HG02981 (cell line): ENCODE results near the gene ATP5MC2.
A peak's percentile ranks its signal among the peaks of the same experiment; 100 is the strongest.
"Not testable (repeated sequence)": the region's sequence is repeated elsewhere in the genome, so short reads cannot be mapped to it uniquely, and the experiment has no call there.

Experiments
- ATAC-seq: cut with Tn5 transposase; IDR thresholded peaks from one replicate; pipeline ENCODE4 v1.9.1; 2021; ENCODE audit warnings: mild to moderate bottlenecking, moderate library complexity; ENCODE audit not compliant: unreplicated experiment

Gene ATP5MC2

DNA sequence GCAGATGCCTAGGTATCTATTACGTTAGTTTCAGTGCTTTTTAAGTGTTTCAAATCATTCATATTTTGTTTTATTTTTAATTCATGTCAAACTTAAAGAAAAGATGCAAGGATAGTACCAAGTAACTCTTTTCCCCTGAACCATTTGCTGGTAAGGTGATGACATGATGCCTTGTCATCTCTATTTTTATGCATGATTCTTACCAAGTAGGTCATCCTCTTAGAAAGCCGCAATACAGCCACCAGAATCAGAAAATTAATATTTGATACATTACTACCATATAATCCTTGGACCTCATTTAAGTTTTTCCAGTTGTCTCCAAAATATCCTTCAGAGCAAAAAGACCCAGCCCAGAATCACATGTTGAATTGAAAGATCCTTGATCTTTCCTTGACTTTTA is 22.3 kb downstream of the ATP5MC2 start:
- ATAC-seq: no peak

DNA sequence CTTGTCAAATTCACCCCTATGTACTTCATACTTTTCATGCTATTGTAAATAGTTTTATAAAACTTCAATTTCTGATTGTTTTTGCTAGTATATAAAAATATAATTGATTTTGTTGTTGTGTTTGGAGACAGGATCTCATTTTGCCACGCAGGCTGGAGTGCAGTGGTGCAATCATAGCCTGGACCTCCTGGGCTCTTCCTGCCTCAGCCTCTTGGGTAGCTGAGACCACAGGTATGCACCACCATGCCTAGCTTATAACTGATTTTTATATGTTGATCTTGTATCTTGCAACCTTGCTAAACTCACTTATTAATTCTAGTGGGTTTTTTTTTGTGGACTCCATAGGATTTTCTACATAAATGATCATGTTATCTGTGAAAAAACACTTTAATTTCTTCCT is 23.5 kb downstream of the ATP5MC2 start:
- ATAC-seq: no peak

DNA sequence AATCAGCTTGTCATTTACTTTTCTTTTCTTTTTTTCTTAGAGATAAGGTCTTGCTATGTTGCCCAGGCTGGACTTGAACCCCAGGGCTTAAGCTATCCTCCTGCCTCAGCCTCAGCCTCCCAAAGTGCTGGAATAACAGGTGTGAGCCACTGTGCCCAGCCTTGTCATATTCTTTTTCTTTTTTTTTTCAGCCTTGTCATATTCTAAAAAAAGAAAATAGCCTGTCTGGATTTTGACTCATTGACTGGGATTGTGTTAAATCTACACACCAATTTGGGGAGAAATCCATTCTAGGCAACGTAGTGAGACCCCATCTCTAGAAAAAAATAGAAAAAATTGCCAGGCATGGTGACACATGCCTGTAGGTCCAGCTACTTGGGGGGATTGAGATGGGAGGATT is 24.1 kb downstream of the ATP5MC2 start:
- ATAC-seq: no peak

DNA sequence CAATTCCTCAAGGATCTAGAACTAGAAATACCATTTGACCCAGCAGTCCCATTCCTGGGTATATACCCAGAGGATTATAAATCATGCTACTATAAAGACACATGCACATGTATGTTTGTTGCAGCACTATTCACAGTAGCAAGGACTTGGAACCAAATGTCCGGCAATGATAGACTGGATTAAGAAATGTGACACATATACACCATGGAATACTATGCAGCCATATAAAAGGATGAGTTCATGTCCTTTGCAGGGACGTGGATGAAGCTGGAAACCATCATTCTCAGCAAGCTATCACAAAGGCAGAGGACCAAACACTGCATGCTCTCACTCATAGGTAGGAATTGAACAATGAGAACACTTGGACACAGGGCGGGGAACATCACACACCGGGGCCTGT is 29.6 kb downstream of the ATP5MC2 start:
- not testable (repeated sequence) for ATAC-seq

DNA sequence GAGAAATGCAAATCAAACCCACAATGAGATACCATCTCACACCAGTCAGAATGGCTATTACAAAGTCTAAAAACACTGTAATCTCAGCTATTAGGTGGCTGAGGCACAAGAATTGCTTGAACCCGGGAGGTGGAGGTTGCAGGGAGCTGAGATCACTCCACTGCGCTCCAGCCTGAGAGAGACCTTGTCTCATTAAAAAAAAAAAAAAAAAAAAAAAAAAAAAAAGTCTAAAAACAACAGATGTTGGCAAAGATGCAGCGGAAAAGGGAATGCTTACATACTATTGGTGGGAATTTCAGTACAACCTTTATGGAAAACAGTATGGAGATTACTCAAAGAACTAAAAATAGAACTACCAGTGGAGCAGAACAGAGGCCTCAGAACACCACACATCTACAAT is 30.7 kb downstream of the ATP5MC2 start:
- no peak for ATAC-seq

DNA sequence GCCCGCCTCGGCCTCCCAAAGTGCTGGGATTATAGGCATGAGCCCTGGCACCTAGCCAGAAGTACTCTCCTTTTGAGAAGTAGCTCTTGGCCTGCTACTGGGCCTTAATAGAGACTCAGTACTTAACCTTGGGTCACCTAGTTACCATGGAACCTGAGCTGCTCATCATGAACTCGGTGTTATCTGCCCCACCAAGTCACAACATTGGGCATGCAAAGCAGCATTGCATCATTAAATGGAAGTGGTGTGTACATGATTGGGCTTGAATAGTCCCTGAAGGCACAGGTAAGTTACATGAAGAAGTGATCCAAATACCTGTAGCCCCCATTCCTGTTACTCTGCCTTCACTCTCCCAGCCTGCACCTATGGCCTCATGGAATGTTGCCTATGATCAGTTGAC is 31.8 kb downstream of the ATP5MC2 start:
- ATAC-seq: no peak

DNA sequence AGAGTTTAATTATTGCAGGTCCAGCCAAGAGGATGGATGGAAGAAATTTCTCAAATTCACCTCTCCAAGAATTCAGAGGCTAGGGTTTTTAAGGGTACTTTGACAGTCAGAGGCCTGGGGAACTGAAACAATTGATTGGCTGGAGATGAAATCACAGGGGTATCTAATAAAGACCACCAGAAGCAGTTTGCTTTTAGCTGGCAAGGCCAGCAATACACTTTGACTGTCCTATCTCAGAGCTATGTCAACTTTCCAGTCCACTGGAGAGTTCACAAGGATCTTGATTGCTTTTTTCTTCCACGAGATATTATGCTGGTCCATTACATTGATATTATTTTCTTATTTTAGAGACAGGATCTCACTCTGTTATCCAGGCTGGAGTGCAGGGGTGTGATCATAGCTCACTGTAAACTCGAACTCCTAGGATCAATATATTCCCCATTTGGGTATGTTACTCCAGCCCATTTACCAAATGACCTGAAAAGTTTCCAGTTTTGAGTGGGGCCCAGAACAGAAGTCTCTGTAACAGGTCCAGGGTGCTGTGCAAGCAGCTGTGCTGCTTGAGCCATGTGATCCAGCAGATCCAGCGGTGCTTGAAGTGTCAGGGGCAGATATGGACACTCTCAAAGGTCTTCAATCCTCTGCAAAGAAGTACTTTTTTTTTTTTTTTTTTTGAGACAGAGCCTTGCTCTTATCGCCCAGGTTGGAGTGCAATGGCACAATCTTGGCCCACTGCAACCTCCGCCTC is 32.5 kb downstream of the ATP5MC2 start:
- ATAC-seq: no peak

DNA sequence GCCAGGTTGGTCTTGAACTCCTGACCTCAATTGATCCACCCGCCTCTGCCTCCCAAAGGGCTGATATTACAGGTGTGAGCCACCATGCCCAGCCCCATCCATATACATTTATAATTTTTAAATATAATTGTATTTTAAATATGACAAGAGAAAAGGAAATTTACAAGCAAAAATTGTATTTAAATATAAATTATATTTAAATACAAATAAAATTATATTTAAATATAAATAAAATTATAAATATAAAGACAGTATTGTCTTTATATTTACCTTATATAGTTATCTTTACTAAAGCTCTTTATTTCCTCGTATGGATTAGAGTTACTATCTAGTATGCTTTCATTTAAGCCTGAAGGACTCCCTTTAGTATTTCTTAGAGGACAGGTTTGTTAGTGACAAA is 37.8 kb downstream of the ATP5MC2 start:
- ATAC-seq: no peak

DNA sequence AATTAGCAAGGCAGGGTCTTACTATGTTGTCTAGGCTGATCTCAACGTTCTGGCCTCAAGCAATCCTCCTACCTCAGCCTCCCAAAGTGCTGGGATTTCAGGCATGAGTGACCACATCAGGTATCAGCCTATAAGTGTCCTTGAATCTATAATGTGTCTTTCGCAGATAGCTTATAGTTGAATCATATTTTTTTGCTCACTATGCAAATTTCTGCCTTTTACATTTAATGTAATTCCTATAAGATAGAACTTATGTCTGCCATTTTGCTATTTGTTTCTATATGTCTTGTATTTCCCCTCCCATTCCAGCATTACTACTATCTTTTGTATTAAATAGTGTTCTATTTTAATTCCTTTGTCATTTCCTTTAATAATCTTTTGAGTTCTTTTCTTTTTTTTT is 39.2 kb downstream of the ATP5MC2 start:
- ATAC-seq: no peak

DNA sequence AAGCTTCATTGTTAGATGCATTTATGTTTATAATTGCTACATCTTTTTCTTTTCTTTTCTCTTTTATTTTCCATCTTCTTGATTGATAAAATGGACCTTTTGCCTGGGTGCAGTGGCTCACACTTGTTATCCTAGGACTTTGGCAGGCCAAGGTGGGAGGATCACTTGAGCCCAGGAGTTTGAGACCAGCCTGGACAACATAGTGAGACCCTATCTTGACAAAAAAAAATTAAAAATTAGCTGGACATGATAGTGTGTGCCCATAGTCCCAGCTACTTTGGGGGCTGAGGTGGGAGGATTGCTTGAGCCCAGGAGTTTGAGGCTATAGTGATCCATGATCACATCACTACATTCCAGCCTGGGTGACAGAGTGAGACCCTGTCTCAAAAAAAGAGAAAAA is 40.2 kb downstream of the ATP5MC2 start:
- not testable (repeated sequence) for ATAC-seq

DNA sequence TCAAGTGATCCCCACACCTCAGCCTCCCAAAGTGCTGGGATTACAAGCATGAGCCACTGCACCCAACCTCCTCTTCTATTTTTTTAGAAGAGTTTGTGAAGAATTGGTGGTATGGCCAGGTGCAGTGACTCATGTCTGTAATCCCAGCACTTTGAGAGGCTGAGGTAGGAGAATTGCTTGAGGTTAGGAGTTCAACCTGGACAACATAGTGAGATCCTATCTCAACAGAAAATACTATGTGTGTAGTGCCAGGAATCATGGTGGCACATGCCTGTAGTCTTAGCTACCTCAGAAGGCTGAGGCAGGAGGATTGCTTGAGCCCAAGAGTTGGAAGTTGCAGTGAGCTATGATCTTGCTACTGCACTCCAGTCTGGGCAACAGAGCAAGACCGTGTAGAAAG is 44.2 kb downstream of the ATP5MC2 start:
- no peak for ATAC-seq

DNA sequence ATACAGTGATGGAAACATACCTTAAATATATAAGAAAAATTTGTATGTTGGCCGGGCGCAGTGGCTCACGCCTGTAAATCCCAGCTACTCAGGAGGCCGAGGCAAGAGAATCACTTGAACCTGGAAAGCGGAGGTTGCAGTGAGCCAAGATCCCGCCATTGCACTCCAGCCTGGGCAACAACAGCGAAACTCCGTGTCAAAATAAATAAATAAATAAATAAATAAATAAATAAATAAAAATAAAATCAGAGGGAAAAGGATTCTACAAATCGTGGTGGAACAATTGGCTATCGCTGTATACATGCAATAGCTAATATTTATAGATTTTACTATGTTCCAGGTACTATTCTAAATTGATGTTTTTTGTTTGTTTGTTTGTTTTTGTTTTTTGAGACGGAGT is 48.0 kb downstream of the ATP5MC2 start:
- ATAC-seq: no peak

DNA sequence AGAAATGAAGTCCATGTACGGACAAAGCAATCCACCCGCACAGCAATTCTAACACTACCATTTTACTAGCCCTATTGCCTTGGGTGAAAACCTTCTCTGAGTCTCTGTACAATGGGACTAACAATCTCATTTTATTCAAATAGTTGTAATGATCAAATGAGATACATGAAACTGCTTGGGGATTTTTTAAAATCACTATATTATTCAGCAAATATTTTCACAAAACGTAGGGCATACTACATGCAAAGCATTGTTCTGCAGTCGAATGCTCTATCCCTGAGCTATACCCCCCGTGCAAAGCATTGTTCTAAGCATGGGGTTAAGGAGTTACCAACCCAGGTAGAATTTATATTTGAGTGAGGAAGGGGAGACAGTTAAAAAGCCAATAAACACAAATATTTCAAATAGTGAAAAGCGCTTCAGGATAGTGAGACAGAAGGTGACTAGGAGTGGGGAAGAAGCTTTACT is 49.1 kb downstream of the ATP5MC2 start:
- ATAC-seq: peak; percentile 1

DNA sequence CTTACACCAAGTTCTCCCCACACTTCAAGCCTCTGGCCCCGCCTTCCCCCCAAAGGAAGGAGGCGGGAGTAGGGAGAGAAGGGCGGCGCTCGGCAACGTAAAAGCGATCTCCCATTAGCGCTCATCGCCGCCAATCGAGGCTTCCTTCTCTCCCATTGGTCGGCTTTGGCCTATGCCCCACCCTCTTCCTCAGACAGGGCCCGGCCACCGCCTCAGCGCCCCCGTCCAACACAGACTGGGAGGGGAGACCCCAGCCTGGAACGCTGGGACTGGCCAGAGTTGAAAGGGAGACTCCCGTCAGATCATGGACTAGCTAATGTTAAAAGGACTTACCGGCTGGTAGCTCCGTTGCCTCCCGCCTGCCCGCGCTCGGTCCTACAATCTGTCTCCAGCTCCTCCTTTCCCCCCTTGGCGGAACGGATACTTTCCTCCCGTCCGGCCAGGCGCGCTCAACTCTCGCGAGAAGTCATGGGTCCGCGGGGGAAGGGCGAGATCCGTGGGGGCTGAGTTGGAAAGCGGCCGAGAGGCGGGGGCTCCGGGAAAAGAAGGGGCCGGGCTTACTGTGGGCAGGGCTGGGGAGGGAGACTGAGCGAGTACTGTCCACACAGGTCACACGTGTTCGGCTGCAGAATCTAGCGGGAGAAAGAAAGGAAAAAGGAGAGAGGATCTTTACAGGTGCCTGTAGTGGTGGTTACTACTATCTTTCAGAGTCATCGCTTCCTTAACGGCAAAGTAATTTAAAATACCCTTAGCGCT is 49.8 kb downstream of the ATP5MC2 start, which contains the start of gene ATF7:
ATF7 (minus strand) TSS at position 437 of the 756 bp plus-strand sequence. CDS start 25,382 bp downstream, outside the sequence.
- peak; percentile 95 for ATAC-seq

DNA sequence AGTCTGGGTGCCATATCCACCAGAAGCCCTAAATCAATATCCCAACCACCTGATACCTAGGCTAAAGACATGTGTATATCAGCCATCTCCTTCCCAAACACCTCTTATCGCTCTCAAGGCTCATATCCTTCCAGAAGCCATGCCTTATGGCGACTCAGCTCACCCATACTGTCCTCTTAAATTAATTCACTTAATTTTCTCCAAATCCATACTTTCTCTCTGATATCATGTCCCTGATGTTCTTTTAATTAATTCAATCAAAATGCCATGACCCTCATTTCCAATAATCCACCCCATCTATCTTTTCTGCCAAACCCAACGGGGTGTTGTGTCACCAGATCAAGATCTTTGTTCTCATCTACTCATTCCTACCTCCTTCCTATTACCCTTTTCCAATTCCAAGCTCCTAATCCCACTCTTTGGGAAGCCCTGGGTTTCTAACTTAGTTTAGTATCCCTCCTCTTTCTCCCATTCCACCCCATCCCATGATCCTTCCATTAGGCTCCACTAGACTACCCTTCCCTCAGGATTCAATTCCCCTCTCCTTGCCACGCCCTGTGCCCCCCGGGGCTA is 50.4 kb downstream of the ATP5MC2 start:
- ATAC-seq: no peak

DNA sequence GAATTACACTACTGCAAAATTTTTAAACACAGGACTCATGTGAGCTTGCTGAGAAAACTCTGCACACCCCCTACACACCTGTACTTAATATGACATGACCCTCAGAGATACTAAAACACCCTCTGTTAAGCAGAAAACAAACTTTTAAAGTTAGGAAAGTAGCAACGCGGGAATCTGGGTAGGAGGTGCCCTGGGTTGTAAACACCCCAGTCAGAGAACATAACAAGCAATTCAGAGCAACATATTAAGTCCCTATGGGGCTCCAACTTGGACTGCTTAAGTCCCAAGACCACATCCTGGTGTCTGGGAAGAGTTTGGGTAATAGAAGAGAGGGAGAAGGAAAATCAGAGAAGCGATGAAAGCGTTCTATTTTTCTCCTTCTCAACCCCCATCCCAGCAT is 50.9 kb downstream of the ATP5MC2 start:
- ATAC-seq: no peak

DNA sequence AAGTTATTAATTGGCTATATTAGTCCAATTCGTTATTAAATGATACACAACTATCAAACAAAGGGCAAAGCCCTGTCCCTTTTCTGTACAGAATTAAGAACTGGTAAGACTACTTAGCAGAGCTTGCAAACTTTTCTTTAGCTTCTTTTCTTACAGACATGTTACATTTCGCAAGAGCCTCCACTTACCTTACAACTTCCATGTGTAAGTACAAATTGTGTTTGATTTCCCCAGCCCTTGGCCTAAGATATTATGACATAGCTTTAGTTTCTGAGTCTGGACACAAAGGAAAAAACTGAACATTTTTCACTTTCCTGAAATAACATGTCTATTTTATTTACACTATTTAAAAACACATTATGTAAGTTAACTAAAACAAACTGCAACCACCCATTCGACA is 51.4 kb downstream of the ATP5MC2 start:
- no peak for ATAC-seq

DNA sequence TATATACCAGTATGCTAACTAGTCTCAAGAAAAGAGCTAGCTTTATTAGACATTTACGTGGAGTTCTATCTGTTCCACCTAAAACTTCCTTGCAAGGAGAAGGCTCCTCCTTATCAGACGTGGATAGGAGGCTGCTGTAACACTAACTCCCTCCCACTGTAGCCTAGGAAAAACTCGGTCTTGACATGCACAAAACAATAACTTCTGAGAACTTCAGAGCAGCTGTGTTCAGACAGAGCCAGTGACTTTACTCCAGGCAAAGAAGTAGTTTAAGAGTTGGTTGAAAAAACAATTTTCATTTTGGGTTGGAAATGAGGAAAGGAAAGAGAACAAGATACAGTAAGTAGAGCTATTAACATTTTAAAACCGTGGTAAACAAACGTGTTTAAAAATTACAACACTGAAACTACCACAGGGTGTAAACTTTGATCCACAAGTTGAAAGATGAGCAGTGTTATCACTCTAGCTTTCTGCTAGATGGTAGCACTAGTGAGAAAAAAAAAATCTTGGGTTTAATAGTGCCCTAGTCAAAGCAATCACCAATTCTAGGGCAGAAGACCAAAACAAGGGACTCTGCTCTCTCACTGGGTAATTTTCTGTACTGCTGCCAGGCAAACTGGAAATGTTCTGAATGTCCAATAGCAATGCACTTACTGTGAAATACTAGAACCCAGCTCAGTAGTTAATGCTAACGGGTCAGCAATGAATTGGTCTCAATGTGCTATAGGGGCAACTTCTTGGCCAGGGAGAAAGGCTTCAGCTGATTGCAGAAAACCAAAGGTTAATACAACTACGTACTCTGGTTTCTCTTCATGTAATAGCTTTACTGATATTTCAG is 52.1 kb downstream of the ATP5MC2 start:
- no peak for ATAC-seq

DNA sequence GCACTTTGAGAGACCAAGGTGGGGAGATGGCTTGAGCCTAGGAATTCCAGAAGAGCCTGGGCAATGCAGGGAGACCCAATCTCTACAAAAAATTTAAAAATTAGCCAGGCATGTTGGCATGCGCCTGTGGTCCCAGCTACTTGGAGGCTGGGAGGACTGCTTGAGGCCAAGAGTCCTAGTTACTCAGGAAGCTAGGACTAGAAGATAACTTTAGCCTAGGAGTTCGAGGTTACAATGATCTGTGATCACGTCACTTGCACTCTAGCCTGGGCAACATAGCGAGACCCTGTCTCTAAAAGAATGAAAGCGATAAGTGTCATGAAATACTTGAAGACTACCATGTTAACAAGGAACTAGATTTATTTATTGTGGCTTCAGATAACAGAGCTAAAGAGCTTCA is 53.2 kb downstream of the ATP5MC2 start:
- no peak for ATAC-seq

DNA sequence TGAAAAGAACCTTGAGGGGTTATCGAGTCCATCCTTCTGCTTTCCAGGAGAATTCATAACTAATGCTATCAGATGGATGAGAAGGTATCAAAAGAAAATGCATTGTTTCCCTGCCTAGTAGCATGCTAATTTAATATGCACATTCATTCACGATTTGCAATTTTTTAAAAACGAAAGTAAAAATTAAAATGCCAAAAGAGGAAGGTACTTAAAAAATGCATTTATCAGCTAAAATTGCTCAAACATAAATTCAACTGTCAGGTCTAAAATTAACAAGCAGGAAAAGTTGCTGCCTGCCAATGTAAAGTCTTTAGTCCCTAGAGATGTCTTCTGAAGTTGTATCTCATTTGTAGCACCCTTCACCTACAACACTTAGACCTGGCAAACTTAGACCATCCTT is 57.6 kb downstream of the ATP5MC2 start:
- no peak for ATAC-seq

DNA sequence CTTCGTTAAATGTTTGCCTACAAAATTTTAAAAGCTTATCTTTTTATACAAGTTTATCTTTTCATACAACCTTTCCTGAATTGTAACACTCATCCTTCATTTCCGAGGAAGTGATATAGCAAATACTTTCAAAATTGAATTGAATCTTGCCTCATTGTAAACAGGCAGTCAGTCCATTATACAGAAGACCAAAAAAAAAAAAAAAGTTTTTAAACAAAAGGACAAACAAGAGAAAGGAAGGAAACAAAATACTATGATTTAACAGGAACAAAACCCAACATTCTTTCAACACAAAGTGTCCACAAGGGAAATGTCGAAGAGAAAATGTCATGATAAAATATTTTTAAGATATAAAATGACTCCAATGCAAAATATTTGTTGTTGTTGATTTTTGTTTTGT is 58.2 kb downstream of the ATP5MC2 start:
- no peak for ATAC-seq
